Measurements from ENCODE around the gene PTPRR.

DNA sequence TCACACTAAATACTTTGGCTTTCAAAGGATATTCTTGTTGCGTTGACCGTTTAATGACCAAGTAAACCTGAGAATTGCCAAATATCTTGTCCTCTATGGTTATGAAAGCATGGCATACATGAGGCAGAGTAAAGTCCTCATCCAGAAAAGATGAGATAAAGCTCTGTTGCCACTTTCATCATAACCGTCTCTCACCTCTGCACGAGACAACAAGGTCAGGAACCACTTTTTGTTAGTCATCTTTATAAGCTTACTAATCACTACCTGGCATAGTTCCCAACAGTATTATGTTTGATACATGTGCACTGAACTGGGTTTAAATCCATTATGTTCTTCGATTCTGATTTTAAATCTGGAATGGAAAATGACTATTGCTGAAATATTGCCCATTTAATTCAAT, 314.6 kb downstream of the PTPRR start:
- TF ChIP-seq CTCF (IDR thresholded peaks at IDR 0.05 in 8 of 11, conservative IDR thresholded peaks at IDR 0.05 in 3 of 11) = no peak
- no peak for TF ChIP-seq POLR2AphosphoS5 (IDR thresholded peaks at IDR 0.05)
- no peak for TF ChIP-seq POLR2A (IDR thresholded peaks at IDR 0.05)
